Muscle of leg (tissue), 11 donors: ENCODE results near the gene GPR15LG. TPM values are rescaled to one million over a fixed set of nuclear protein-coding genes. Genes with fewer than 3 reads are reported as not detected.

ENCODE experiments used
- DNase-seq: peaks from one replicate; pipeline ENCODE4 v3.0.0; 2013
- H3K27ac ChIP-seq: one replicate; pipeline ENCODE4 v1.5.1; 2013; ENCODE audit warnings: mild to moderate bottlenecking, low read length, control low read depth
- H3K27me3 ChIP-seq: one replicate; pipeline ENCODE4 v1.6.1; 2013; ENCODE audit warnings: low read length; ENCODE audit not compliant: control insufficient read depth, insufficient read depth
- H3K36me3 ChIP-seq: one replicate; pipeline ENCODE4 v1.6.1; 2013; ENCODE audit warnings: low read length; ENCODE audit not compliant: control insufficient read depth, insufficient read depth
- H3K4me1 ChIP-seq: one replicate; pipeline ENCODE4 v1.6.1; 2013; ENCODE audit warnings: low read length; ENCODE audit not compliant: control insufficient read depth, insufficient read depth
- H3K4me3 ChIP-seq: one replicate; pipeline ENCODE4 v1.5.1; 2013; ENCODE audit warnings: low read length, control low read depth
- H3K9me3 ChIP-seq: replicated peaks from 2 replicates; pipeline ENCODE4 v1.6.1; 2013; ENCODE audit warnings: low read depth, low read length; ENCODE audit not compliant: control insufficient read depth
- WGBS: methylation state at CpG from one replicate; pipeline ENCODE4 v1.1.5; 2013; ENCODE audit warnings: missing lambda C conversion rate; ENCODE audit not compliant: insufficient coverage; 5-methylcytosine and 5-hydroxymethylcytosine counted together
- polyA plus RNA-seq, 8 donors: library from polyadenylated mRNA; unstranded; fragments of 120-200 nt; gene quantifications; one replicate each; pipeline versions ENCODE4 v1.2.1 to v1.2.3, GENCODE V29; 2013; ENCODE audit warnings: inconsistent platforms in 1 of 8, low replicate concordance in 1 of 8; ENCODE audit not compliant: insufficient read length in 8 of 8, insufficient read depth in 1 of 8
- total RNA-seq: library from RNA; stranded (reverse); fragments of 120-200 nt; gene quantifications from one replicate; pipeline ENCODE4 v1.2.4, GENCODE V29; 2013

The GPR15LG gene
- total and polyA plus RNA-seq, 9 donors = not detected

DNA sequence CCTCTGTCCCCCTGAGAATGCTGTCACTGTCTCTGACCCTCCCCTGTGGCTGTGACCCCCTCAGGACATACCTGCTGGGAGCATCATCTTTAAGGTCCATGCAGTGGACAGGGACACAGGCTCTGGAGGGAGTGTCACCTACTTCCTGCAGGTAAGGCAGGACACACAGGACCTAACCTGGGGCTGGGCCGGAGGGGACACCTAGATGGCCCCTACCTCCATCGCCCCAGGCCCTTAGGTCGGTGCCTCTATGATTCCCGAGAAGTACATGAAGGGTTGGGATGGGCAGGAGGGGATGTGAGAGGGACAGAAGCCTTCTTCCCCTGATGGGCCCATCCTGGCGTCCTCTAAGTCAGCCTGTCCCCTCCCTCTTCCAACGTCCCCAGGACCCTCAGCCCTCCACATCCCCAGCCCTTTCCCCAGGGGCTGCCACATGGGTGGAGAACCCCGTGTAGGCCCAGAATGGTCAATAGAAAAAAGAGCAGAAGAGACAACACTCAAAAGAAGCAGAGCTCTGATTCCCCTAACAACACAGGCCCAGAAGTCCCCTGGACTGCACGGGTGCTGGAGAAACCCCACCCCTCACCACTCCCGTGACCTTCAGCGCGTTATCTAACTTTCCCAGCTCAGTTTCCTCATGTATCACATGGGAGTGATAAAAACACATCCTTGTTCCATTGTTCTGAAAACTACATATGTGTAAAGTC is 27.1 kb downstream of the GPR15LG start:
- Histone ChIP-seq H3K4me1 (no peaks in the 10 kb centered on the region), H3K4me3 (no peak overlapping the region), H3K27me3 (peaks cover 24% of the 10 kb centered on the region), H3K9me3 (no peaks in the 10 kb centered on the region), H3K36me3 (no peaks in the 10 kb centered on the region), H3K27ac (no peak overlapping the region)
- DNase-seq = no peak
- WGBS = 73% methylated on average over 7 of the region's 11 CpGs

DNA sequence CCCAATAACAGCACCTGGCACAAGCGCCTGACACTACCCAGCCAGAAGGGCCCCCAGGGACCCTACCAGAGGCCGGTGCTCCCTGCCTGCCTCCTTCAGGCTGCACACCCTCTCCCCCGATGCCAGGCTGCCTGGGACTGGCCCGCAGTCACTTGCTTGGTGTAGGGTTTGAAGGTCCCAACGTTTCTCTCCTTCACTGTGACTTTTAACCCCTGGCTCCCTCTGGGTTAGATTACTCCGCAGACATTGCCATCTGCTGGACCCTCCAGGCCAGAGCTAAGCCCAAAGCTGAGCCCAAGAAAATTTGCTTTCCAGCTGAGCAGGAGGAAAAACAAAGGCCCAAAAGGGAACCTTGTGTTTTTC is 27.6 kb downstream of the GPR15LG start:
- 22% methylated on average over 2 of the region's 6 CpGs for WGBS
- H3K4me1 ChIP-seq = no peaks in the 10 kb centered on the region
- H3K27me3 ChIP-seq = peaks cover 19% of the 10 kb centered on the region
- no peaks in the 10 kb centered on the region for H3K9me3 ChIP-seq
- no peak overlapping the region for H3K4me3 ChIP-seq
- H3K36me3 ChIP-seq = no peaks in the 10 kb centered on the region
- no peak overlapping the region for H3K27ac ChIP-seq
- no peak for DNase-seq

DNA sequence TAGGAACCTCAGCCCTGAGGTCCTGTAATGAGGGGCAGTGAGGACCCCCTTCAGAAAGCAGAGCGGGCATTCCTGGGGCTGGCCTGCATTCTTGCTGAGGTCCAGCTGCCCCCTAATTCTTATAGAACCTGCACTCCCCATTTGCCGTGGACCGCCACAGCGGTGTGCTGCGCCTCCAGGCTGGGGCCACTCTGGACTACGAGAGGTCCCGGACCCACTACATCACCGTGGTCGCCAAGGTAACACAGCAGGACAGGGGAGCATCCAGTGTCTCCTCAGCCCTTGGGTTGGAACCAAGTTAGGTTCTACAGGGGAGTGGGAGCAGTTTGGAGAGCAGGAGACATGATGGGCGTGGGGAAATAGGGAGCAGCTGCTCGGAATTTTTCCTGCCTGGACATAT is 28.1 kb downstream of the GPR15LG start:
- H3K4me3 ChIP-seq = no peak overlapping the region
- no peaks in the 10 kb centered on the region for H3K36me3 ChIP-seq
- no peaks in the 10 kb centered on the region for H3K9me3 ChIP-seq
- no peak for DNase-seq
- H3K27me3 ChIP-seq = peaks cover 14% of the 10 kb centered on the region
- H3K27ac ChIP-seq = no peak overlapping the region
- H3K4me1 ChIP-seq = no peaks in the 10 kb centered on the region
- 92% methylated on average over 7 of the region's 11 CpGs for WGBS

DNA sequence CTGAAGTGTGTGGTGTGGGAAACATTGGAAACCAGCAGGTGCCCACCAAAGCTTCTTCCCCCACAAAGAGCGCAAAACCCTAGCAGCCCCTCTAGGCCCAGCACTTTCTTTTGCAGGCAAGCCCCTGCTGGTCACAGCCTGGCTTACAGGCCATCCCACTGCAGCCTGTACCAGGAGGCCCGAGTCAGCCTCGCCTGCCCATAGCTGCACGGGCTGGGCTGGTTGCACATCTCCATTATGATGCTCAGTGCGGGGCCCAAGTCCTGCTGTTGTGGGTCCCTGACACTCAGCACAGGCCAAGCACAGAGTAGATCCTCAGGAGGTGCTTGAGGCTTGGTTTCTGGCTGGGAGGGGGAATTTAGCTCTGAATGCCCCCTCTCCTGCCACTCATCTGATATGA is 28.7 kb downstream of the GPR15LG start:
- H3K36me3 ChIP-seq = no peaks in the 10 kb centered on the region
- no peak overlapping the region for H3K27ac ChIP-seq
- H3K4me1 ChIP-seq = no peaks in the 10 kb centered on the region
- no peak for DNase-seq
- 63% methylated on average over 4 of the region's 5 CpGs for WGBS
- peaks cover 8% of the 10 kb centered on the region for H3K27me3 ChIP-seq
- no peaks in the 10 kb centered on the region for H3K9me3 ChIP-seq
- H3K4me3 ChIP-seq = no peak overlapping the region

DNA sequence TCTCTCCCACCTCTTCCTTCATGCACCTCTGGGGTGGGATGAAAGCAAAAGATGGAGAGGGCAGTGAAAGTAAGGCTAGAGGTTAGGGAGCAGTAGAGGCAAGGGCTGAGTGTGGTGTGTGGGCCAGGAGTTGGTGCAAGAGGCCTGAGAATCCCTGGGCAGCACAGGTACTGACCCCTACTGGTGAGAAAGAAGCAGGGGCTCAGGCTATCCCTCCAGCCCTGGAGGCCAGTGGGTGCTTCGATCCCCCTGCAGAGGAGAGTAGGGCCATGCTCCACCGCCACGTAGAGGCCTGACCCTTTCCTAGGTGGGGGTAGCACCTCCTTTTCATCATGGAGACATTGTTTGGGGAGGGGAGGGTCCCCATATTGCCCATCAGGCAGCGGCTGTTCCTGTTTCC is 30.5 kb downstream of the GPR15LG start:
- no peak overlapping the region for H3K27ac ChIP-seq
- no peak for DNase-seq
- no peaks in the 10 kb centered on the region for H3K9me3 ChIP-seq
- H3K36me3 ChIP-seq = no peaks in the 10 kb centered on the region
- H3K4me1 ChIP-seq = no peaks in the 10 kb centered on the region
- no peaks in the 10 kb centered on the region for H3K27me3 ChIP-seq
- no peak overlapping the region for H3K4me3 ChIP-seq
- WGBS = 76% methylated on average over 4 of the region's 4 CpGs

DNA sequence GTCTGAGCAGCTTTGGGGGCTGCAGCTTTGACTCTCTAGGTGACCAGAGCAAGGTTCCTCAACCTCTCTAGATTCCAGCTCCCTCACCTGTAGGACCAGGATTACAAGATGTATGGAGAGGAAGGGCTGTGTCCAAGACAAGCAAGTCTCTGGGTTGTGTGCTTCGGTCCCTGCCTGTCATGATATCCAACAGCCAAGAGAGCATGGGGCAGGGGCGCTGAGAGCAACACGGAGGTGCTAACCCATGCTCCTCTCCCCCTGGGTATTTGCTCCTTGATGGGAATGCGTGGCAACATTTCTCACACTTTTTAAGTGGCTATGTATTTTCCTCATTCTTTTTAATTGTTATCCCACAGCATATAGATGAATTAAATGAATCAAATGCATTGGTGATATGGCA is 31.0 kb downstream of the GPR15LG start:
- Histone ChIP-seq H3K4me1 (no peaks in the 10 kb centered on the region), H3K4me3 (no peak overlapping the region), H3K27ac (no peak overlapping the region), H3K9me3 (no peaks in the 10 kb centered on the region), H3K27me3 (no peaks in the 10 kb centered on the region), H3K36me3 (no peaks in the 10 kb centered on the region)
- WGBS = no CpG with 5 or more reads among the region's 4 CpGs
- DNase-seq = no peak

DNA sequence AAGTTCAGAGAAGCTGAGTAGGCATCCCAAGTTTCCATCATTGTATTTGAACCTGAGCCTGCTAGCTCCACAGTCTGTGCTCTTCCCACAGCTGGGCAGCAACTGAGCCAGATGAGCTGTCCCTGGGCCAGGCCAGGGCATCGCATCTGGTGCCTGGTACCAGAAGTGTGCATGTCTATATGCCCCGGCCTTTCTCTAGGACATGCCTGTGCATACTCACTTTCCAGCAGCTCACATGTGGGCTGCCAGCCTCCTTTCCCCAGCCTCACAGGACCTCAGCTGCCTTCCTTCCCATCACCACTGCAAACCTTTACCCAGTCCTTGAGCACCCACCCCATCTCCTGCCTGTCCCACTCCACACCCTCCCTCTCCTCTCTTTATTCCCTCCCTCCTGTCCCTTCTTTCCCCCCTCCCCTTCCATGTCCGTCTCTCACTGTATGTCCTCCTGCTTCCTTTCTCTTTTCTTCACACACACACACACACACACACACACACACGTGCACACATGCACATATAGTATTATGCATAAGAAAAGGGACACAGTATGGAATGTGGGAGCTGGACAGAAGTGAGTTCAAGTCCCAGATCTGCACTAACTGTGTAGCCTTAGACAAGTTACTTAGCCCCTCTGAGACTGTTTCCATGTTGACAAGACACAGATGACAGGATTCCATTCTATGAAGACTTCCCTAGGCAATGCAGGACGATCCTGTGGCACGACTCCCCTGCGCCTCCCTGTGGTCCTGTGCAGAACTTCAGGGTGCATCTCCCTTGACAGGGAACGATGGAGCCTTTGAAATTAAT is 31.6 kb downstream of the GPR15LG start:
- H3K27me3 ChIP-seq = no peaks in the 10 kb centered on the region
- no peaks in the 10 kb centered on the region for H3K9me3 ChIP-seq
- H3K36me3 ChIP-seq = no peaks in the 10 kb centered on the region
- no peak overlapping the region for H3K4me3 ChIP-seq
- H3K4me1 ChIP-seq = no peaks in the 10 kb centered on the region
- no peak for DNase-seq
- 35% methylated on average over 5 of the region's 8 CpGs for WGBS
- no peak overlapping the region for H3K27ac ChIP-seq

DNA sequence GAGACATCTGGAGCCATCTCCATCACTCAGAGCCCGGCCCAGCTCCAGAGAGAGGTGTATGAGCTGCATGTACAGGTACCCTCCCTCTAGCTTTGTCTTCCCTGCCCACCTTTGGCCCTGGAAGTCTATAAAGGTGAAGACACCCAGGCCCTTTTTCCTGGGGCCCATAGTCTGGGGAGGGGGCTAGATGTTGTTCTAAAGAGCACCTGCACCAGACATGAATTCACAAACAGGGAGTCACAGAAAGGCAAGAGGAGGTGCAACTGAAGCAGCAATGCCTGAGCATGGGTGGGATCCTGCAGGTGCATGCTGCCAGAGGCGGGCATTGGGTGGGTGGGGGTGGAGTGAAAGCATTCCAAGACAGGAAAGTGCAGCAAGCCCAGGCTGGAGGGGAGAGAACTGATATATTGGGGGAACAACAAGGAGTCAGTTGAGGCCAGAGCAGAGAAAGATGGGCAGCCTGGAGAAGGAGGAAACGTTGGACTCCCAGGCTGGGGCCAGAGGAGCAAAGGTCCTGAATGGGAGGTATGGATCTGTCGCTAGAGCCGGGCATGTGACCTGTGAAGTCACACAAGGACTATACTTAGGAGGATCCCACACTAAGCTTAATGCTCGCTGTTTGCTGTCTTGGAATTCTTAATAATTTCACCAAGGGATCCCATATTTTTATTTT is 32.4 kb downstream of the GPR15LG start:
- no peak overlapping the region for H3K4me3 ChIP-seq
- no peaks in the 10 kb centered on the region for H3K36me3 ChIP-seq
- no peak for DNase-seq
- WGBS = 72% methylated on average over 4 of the region's 6 CpGs
- H3K27ac ChIP-seq = no peak overlapping the region
- H3K9me3 ChIP-seq = no peaks in the 10 kb centered on the region
- H3K27me3 ChIP-seq = no peaks in the 10 kb centered on the region
- H3K4me1 ChIP-seq = no peaks in the 10 kb centered on the region

DNA sequence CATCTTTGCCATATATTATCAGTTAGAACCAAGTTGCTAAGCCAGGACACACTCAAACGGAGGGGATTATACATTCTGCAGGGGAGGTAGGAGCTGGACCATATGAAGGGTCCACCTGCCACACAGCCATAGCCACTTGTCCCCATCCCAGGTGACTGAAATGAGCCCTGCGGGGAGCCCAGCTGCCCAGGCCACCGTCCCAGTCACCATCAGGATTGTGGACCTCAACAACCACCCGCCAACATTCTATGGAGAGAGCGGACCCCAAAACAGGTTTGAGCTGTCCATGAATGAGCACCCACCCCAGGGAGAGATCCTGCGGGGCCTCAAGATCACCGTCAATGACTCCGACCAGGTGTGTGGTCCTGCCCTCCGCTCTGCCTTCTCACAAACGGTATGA is 34.4 kb downstream of the GPR15LG start:
- 85% methylated on average over 9 of the region's 10 CpGs for WGBS

DNA sequence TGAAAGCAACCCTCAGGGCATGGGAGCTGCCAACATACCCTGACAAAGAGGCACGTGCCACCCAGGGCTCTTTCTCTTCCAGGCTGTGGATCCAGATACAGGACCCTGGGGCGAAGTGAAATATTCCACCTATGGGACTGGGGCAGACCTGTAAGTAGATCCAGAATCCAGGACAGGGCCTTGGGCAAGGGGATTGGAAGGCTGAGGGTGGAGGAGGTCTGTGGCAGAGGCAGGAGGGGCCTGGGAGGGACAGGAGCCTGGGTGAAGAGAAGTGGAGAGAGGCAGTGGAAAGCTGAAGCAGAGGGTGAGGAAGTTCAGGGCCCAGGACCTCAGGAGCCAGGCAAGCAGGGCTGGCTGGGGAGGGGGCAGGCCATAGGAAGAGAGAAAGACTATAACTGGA is 38.0 kb downstream of the GPR15LG start:
- DNase-seq = no peak
- Histone ChIP-seq H3K27me3 (peaks cover 2% of the 10 kb centered on the region), H3K4me3 (no peak overlapping the region), H3K27ac (no peak overlapping the region), H3K36me3 (no peaks in the 10 kb centered on the region), H3K4me1 (no peaks in the 10 kb centered on the region), H3K9me3 (no peaks in the 10 kb centered on the region)
- WGBS = 86% methylated on average over 2 of the region's 2 CpGs

More for the DNA sequence above, 34.4 kb downstream of the GPR15LG start:
- Histone ChIP-seq H3K4me1 (no peaks in the 10 kb centered on the region), H3K36me3 (no peaks in the 10 kb centered on the region), H3K27ac (no peak overlapping the region), H3K4me3 (no peak overlapping the region), H3K27me3 (no peaks in the 10 kb centered on the region), H3K9me3 (no peaks in the 10 kb centered on the region)
- DNase-seq = no peak
